ENCODE data around the gene PASK.

Gene PASK

GRCh38 chr2:241179899-241180298, 30.6 kb upstream of the PASK start:
- DNase-seq, result no peak

- no peak for DNase-seq
These were observed 29.7 kb upstream of the PASK start for GRCh38 chr2:241178961-241179360.

- DNase-seq, result peak in 1 of 2 experiments; percentile 26
These were observed 28.5 kb upstream of the PASK start for GRCh38 chr2:241177526-241178334.

DNA sequence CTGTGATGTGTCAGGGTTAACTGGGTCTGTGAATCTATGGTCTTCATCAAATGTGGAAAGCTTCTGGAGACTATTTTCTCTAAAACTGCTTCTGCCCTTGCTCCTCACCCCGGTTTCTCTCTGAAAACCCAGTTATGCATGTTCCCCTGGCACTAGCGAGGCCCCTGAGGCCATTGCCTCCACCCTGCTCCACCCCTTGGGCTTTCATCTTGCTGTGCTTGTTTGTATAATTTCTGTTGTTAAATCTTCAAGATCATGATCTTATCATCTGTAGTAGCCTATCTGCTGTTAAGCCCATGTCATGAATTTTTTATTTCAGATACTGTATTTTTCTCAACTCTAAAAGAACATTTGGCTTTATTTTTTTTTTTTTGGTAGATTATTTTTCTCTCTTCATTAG, 24.3 kb upstream of the PASK start:
- DNase-seq, result no peak

DNA sequence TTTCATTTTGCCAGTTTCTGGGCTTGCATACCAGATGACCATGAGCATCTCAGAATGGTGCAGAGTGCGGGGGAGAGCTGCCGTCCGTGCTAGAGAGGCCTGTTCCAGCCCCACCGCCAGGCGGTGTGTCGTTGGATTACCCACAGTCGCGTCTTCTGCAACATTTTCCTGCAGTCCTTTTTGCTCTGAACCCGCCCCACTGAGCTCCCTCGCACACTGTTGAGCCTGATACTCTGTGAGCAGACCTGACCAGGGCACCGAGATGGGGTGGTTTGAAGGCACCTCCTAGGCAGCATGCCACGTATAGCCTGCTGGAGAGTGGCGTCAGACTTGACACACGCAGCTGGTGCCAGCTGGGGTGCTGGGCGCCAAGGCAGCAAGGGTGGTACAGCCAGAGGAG, 19.1 kb upstream of the PASK start:
- no peak for DNase-seq

- no peak for DNase-seq
These were observed 14.4 kb upstream of the PASK start for GRCh38 chr2:241163601-241164118.

GRCh38 chr2:241161646-241162281, 12.5 kb upstream of the PASK start:
- DNase-seq, result peak; percentile 49 to 86

- no peak for DNase-seq
These were observed 11.0 kb upstream of the PASK start for GRCh38 chr2:241160318-241160717.

- no peak for DNase-seq
These were observed 9.8 kb upstream of the PASK start for GRCh38 chr2:241159116-241159515.

- no peak for DNase-seq
These were observed 9.3 kb upstream of the PASK start for GRCh38 chr2:241158546-241158900.

GRCh38 chr2:241157841-241158545, 8.7 kb upstream of the PASK start:
- no peak for DNase-seq

DNA sequence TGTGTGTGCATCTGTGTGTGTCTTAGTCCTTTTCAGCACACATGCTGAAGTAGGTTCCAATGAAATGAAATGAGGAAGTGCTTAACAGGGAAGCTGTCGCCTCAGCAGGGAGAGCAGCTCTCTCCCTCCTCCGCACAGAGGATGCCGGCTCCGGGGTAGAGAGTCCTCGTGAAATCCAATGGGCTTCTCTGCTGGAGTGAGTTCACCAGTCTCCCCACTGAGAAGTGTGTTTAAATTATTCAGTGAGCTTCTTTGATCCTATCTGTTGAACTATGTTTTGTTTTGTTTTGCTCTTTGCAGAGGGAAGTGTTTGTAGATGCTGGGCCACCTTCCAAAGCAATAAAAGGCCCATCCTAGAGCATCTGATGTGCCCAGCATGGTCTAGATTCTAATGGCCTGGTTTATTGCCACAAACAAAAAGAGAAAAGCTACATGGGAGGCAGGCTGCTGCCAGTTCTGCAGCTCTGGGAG, 7.7 kb upstream of the PASK start:
- DNase-seq, result no peak

- no peak for DNase-seq
These were observed 6.7 kb upstream of the PASK start for GRCh38 chr2:241155936-241156335.

- DNase-seq, result no peak
These were observed 5.6 kb upstream of the PASK start for GRCh38 chr2:241154915-241155314.

DNA sequence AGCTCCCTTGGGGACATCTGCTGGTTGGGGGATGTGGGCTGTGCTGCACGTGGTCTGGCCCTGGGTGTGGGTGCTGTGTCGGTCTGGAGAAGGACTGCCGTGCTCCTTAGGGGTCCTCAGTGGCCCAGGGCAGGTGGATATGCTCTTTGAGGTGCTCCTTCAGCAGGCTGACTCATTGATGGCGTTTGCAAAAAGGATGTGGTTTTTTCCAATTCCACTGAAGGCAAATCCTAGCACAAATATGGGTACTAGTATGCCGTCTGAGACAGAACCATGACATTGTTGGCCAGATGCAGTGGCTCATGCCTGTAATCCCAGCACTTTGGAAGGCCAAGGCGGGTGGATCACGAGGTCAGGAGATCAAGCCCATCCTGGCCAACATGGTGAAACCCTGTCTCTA, 4.3 kb upstream of the PASK start:
- DNase-seq, result no peak

- DNase-seq, result no peak
These were observed 2.8 kb upstream of the PASK start for GRCh38 chr2:241151934-241152660.

GRCh38 chr2:241150660-241151530, 1.6 kb upstream of the PASK start:
- no peak for DNase-seq

DNA sequence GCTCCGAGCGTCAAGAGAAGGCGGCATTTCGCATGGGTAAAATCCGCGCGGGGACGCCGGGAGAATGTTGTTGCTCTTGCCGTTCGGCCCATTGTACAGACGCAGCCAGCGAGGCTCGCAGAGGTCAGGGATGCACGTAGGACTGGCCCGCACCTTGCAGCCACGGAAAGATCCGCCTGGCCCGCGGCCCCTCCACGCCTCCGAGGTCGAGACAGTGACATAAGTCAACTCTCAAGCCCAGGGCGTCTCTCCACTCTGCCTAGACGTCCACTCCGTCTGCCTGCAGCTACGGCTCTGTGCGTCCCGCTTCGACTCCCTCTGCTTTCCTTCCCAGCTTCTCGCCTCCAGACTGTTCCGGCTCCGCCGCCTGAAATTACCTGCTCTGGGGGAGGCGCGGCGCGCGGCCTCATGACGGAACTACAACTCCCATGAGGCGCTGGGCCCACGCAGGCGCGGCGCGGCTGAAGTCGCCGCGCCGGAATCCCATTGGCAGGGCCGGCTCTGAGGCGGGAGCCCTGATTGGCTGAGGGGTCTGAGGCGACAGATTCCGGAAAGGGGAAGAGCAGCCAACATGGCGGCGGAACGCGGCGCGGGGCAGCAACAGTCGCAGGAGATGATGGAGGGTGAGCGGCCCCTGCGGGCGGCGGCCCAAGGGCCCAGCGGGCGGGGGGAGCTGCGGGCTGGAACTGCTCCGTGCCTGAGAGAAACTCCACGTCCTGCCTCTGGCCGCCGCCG, 820 bp upstream of the PASK start, which contains the start of gene PPP1R7:
TSS of gene PPP1R7 (plus strand) at position 543 of the 735 bp plus-strand sequence. CDS start at position 572, 29 bp downstream.
- DNase-seq, result peak; percentile 79 to 96

DNA sequence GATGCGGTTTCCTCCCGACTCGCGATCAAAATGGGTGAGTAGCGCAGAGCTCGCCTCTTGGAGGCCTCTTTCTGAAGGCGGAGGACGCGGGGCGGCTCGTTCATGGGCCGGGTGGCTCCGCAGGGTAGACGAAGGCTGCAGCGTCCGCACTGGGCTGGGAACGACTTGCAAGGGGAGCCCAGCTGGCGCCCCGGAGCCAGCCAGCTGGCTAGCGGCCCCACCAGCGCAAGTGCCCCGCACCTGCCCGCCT, 328 bp upstream of the PASK start:
- no peak for DNase-seq

DNA sequence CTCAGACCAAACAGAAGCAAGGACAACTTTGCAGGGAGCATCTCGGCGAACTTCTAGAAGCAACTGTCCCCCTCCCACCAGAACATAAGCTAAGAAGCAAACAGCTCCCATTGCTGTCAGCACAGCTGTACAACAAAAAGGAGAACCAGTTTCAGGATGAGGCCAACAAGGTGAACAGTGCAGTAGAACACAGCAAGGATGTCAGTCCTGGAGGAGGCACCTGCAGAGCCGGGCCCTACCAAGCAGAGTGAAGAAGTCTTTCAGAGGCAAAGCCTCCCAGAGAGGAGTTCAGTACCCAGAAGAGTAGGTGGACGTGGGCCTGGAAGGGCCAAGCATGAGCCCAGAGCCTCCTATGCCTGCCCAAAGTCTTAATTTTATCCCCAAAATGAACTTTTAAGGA, 1.0 kb downstream of the PASK start:
- no peak for DNase-seq

- no peak for DNase-seq
These were observed 1.9 kb downstream of the PASK start for GRCh38 chr2:241147336-241147735.
